Fibroblast of the aortic adventitia (primary cell): ENCODE data around the gene ALCAM. TPM values are rescaled to one million over a fixed set of nuclear protein-coding genes. Genes with fewer than 3 reads are reported as not detected.
"Not testable (repeated sequence)": the region's sequence is repeated elsewhere in the genome, so short reads cannot be mapped to it uniquely, and the experiment has no call there.

ENCODE experiments used
- DNase-seq: peaks from one replicate; pipeline ENCODE4 v3.0.0-alpha.2; 2010; ENCODE audit warnings: low read depth
- H3K4me3 ChIP-seq: 2 replicates; pipeline ENCODE4 v1.5.1; 2011; ENCODE audit warnings: low read depth, mild to moderate bottlenecking, control low read depth, low read length, moderate library complexity
- CTCF ChIP-seq: IDR thresholded peaks from 2 replicates; pipeline ENCODE4 v1.5.1; 2011; ENCODE audit warnings: mild to moderate bottlenecking, low read length, control low read depth, inconsistent platforms; ENCODE audit not compliant: insufficient read depth
- total RNA-seq: library from RNA; depleted of rRNA; stranded (reverse); fragments of >200 nt; gene quantifications from 2 replicates; pipeline ENCODE4 v1.2.3, GENCODE V29; 2012; ENCODE audit warnings: low replicate concordance

ALCAM gene
- total RNA-seq, 1 donor = 203 TPM

- TF ChIP-seq CTCF = no peak
- no peak for DNase-seq
- H3K4me3 ChIP-seq = no peak overlapping the region
These were observed 32.4 kb downstream of the ALCAM start for GRCh38 chr3:105399062-105399461.

- H3K4me3 ChIP-seq = no peak overlapping the region
- DNase-seq = no peak
- no peak for TF ChIP-seq CTCF
These were observed 32.9 kb downstream of the ALCAM start for GRCh38 chr3:105399611-105400010.

GRCh38 chr3:105401254-105401653, 34.5 kb downstream of the ALCAM start:
- DNase-seq = no peak

GRCh38 chr3:105401691-105402149, 35.0 kb downstream of the ALCAM start:
- DNase-seq = no peak
- no peak for TF ChIP-seq CTCF
- H3K4me3 ChIP-seq = no peak overlapping the region

More at GRCh38 chr3:105401254-105401653, 34.5 kb downstream of the ALCAM start:
- no peak overlapping the region for H3K4me3 ChIP-seq
- TF ChIP-seq CTCF = no peak

- no peak overlapping the region for H3K4me3 ChIP-seq
- no peak for TF ChIP-seq CTCF
- no peak for DNase-seq
These were observed 35.6 kb downstream of the ALCAM start for GRCh38 chr3:105402287-105402801.

- H3K4me3 ChIP-seq, DNase-seq: not testable (repeated sequence)
These were observed 36.3 kb downstream of the ALCAM start for GRCh38 chr3:105403034-105403433.

- no peak overlapping the region for H3K4me3 ChIP-seq
- TF ChIP-seq CTCF = no peak
- DNase-seq = no peak
These were observed 39.6 kb downstream of the ALCAM start for GRCh38 chr3:105406268-105406667.
